Right cardiac atrium (tissue), 5 donors: ENCODE measurements around the gene NDUFS7. TPM values are rescaled to one million over a fixed set of nuclear protein-coding genes. Genes with fewer than 3 reads are reported as not detected.
"Not testable (repeated sequence)": the region's sequence is repeated elsewhere in the genome, so short reads cannot be mapped to it uniquely, and the experiment has no call there.

Experiments
- ATAC-seq, 2 donors: fragments of 200-7000 bp; cut with Tn5 transposase; one replicate each; pipeline versions ENCODE4 v1.8.0 to v1.9.1; 2020; ENCODE audit warnings: moderate library complexity in 2 of 2, mild to moderate bottlenecking in 1 of 2
- DNase-seq, 3 donors: peaks; one replicate each; pipeline ENCODE4 v3.0.0-alpha.2; 2020
- H3K27ac ChIP-seq: one replicate; pipeline ENCODE4 v1.5.1; 2013; ENCODE audit warnings: mild to moderate bottlenecking, low read length, control low read depth, moderate library complexity
- H3K27me3 ChIP-seq: one replicate; pipeline ENCODE4 v1.6.1; 2013; ENCODE audit not compliant: control insufficient read depth, insufficient read depth
- H3K4me1 ChIP-seq: one replicate; pipeline ENCODE4 v1.6.1; 2013; ENCODE audit warnings: low read length; ENCODE audit not compliant: control insufficient read depth, insufficient read depth
- H3K4me3 ChIP-seq: one replicate; pipeline ENCODE4 v1.5.1; 2013; ENCODE audit warnings: low read length, control low read depth
- H3K9me3 ChIP-seq: one replicate; pipeline ENCODE4 v1.6.1; 2013; ENCODE audit warnings: low read length; ENCODE audit not compliant: control insufficient read depth
- WGBS: extraction: QIAGEN DNeasy Blood & Tissue Kit; methylation state at CpG from one replicate; pipeline ENCODE4 v1.1.7; 2013; 5-methylcytosine and 5-hydroxymethylcytosine counted together
- intact Hi-C, 4 donors: fragments of 100-400 bp; cut with DNase I; formaldehyde crosslinking; loops; one replicate each; pipeline versions ENCODE4 v1.11.0 to v1.14.0; 2022 to 2023
- polyA plus RNA-seq: library from polyadenylated mRNA; stranded (reverse); fragments of 200-250 nt; gene quantifications from one replicate; pipeline ENCODE4 v1.2.3, GENCODE V29; 2013
- total RNA-seq, 4 donors: library from RNA; stranded (reverse); fragmentation: NEBNext Ultra II Directional; extraction: Animal tissue kit (Norgen Biotek cat#: 25700); gene quantifications; one replicate each; pipeline ENCODE4 v1.2.1, GENCODE V29; 2021
- donor health status: healthy with polysubstance abuse.
- donor health status: DM: no; HTN: yes; CAD: no.
- donor health status: DM: no; HTN: no; CAD: no.
- donor health status: DM: no; HTN: yes; CAD: no; lungs with severe emphysema.
- donor health status: DM: yes; HTN: yes; CAD: no.

Gene NDUFS7
- total and polyA plus RNA-seq, 5 donors: 209 to 437 (median 281) TPM

DNA sequence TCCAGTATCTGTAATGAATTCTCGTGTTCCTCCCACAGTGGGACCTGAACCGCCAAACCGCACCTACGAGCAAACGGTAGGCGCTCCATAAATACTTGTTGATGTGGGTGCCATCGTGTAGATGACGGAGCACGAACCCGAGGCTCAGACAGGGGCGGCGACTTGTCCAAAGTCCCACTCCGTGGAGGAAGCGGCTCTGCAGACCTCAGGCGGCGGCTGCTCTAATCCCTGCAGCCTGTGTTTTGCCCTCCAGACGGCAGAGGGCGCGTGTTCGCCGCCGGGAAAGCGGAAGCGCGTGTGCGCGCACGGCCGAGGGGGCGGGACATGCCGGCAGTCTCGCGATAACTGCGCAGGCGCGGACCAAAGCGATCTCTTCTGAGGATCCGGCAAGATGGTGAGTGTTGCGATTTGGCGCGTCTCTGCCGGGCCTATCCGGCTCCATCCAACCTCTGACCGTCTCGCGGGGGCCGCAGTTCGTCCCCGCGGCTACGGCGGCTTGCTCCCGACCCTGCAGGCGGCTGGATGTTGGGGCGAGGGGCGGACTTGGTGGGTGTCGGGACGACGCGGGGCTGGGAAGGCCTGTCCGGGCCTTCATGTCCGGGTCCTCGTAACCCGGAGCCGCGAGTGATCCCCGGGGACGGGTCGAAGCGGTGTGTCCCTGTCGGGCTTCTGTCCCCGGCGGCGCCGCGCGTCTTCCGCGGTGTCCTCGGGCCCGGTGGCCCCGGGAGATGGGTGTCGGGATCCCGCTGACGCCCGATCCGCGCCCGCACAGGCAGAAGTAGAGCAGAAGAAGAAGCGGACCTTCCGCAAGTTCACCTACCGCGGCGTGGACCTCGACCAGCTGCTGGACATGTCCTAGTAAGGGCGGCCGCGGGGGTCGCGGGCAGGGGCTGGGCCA lies 54.6 kb downstream of the NDUFS7 start, which contains the start of gene RPS15:
Gene RPS15 (plus strand): TSS at position 362 of the 898 bp plus-strand sequence. CDS start 30 bp downstream, at position 392.
- Histone ChIP-seq H3K27me3 (no peaks in the 10 kb centered on the region), H3K4me1 (no peaks in the 10 kb centered on the region), H3K9me3 (no peaks in the 10 kb centered on the region), H3K4me3 (peak within 1 kb of the TSS; percentile 78), H3K27ac (peak within 1 kb of the TSS; percentile 75)
- intact Hi-C loops: no loop called here
- peak; percentile 95 to 98 (median 98) for DNase-seq
- 1% methylated on average over 100 of the region's 100 CpGs for WGBS
- ATAC-seq: peak; percentile 89 to 90

GRCh38 chr19:1438933-1439354 lies 55.2 kb downstream of the NDUFS7 start:
- Histone ChIP-seq H3K27ac (no peak overlapping the region), H3K9me3 (no peaks in the 10 kb centered on the region), H3K27me3 (no peaks in the 10 kb centered on the region), H3K4me1 (no peaks in the 10 kb centered on the region), H3K4me3 (peak overlapping the region; percentile 78)
- intact Hi-C loops: no loop called here
- whole genome bisulfite sequencing: 2% methylated on average over 26 of the region's 26 CpGs
- DNase-seq (no peak), ATAC-seq (peak in 1 of 2 donors; percentile 1)

DNA sequence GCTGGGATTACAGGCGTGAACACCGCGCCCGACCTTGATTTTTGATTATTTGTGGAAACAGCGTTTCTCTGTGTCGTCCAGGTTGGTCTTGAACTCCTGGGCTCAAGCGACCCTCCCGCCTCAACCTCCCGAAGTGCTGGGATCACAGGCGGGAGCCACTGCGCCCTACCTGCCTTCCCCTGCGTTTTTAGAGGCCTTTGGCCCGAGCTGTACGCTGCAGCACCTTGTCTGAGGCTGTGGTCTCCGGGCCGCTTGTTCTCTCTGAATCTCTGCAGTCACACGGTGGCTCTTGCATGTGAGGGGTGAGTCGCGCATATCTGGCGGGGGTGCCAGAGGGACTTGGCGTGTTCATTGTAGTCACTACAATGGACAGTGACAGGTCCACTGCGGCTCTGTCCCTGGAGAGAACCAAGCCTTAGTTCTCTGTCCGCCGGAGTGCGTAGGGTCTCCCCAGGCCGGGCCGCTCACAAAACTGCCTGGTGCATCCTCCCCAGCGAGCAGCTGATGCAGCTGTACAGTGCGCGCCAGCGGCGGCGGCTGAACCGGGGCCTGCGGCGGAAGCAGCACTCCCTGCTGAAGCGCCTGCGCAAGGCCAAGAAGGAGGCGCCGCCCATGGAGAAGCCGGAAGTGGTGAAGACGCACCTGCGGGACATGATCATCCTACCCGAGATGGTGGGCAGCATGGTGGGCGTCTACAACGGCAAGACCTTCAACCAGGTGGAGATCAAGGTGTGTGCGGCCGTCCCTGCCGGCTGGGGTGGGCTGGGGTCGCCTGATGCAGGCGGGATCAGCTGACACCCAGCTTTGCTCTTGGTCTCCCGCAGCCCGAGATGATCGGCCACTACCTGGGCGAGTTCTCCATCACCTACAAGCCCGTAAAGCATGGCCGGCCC lies 56.1 kb downstream of the NDUFS7 start:
- peak in 2 of 3 donors; percentile 50 to 61 for DNase-seq
- H3K9me3 ChIP-seq, H3K4me1 ChIP-seq, H3K27ac ChIP-seq, ATAC-seq, intact Hi-C loops, H3K27me3 ChIP-seq: not testable (repeated sequence)
- WGBS: 83% methylated on average over 57 of the region's 57 CpGs
- H3K4me3 ChIP-seq: peak overlapping the region; percentile 78

DNA sequence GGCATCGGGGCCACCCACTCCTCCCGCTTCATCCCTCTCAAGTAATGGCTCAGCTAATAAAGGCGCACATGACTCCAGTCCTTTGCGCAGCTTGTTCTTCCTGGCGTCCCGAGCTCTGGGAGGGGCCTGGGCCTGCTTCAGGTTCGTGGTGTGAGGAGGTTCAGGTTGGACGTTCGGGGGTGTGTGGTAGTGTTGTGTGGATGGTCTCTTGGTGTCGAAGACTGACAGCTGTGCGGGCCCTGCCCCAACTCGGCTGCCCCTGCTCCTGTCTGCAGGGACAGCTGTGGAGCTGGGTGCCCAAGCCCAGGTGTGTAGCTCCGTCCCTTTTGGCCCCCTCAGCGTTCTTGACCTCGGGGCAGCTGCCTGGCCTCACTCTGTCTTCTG lies 56.7 kb downstream of the NDUFS7 start:
- intact Hi-C loops: no loop called here
- Histone ChIP-seq H3K27me3 (no peaks in the 10 kb centered on the region), H3K4me1 (no peaks in the 10 kb centered on the region), H3K9me3 (no peaks in the 10 kb centered on the region), H3K27ac (no peak overlapping the region), H3K4me3 (no peak overlapping the region)
- 90% methylated on average over 15 of the region's 15 CpGs for WGBS
- peak in 1 of 3 donors; percentile 56 for DNase-seq
- no peak for ATAC-seq

GRCh38 chr19:1441022-1441426 lies 57.3 kb downstream of the NDUFS7 start:
- intact Hi-C loops: no loop called here
- no peaks in the 10 kb centered on the region for H3K27me3 ChIP-seq
- ATAC-seq (no peak), DNase-seq (peak in 1 of 3 donors; percentile 46)
- no peaks in the 10 kb centered on the region for H3K9me3 ChIP-seq
- no peaks in the 10 kb centered on the region for H3K4me1 ChIP-seq
- H3K4me3 ChIP-seq: no peak overlapping the region
- no peak overlapping the region for H3K27ac ChIP-seq
- WGBS: 91% methylated on average over 9 of the region's 9 CpGs

DNA sequence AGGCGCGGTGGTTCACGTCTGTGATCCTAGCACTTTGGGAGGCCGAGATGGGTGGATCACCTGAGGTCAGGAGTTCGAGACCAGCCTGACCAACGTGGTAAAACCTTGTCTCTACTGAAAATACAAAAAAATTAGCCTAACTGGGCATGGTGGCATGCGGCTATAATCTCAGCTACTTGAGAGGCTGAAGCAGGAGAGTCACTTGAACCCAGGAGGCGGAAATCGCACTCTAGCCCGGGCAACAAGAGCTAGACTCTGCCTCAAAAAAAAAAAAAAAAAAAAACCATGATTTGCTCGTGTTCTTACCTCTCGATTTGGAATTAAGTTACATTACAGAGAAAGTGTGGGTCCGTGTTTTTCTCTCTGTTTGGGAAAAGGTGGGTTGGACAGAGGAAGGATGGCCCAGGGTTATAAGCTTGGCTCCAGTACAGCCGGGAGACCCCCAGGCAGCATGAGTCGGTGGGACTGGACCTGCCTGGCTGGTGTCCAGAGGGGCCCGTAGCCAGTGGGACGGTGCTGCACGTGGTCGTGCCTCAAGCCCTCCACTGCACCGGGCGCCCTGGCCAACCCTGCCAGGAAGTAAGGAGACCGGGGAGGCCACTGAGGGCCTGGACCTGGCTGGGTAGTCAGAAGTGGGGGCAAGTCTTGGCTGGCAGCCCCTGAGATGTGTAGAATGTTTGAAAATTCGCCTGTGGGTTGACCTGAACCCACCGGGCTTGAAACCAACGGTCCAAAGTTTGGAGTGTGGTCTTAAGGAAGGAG lies 58.2 kb downstream of the NDUFS7 start:
- no peaks in the 10 kb centered on the region for H3K9me3 ChIP-seq
- peaks cover 4% of the 10 kb centered on the region for H3K4me1 ChIP-seq
- intact Hi-C loops: no loop called here
- no peak for ATAC-seq
- H3K27me3 ChIP-seq: no peaks in the 10 kb centered on the region
- DNase-seq: peak in 2 of 3 donors; percentile 48 to 58
- H3K4me3 ChIP-seq: no peak overlapping the region
- H3K27ac ChIP-seq: no peak overlapping the region
- 83% methylated on average over 25 of the region's 25 CpGs for WGBS

Other genes with a start within 250 kb of the NDUFS7 start
- 10 to 100 TPM; 18.0 to 44.5 (median 20.5) TPM for gene SBNO2, start 209.6 kb upstream of the NDUFS7 start, total RNA-seq
- 13.4 TPM for gene SBNO2, start 209.6 kb upstream of the NDUFS7 start, polyA plus RNA-seq
- 10 to 100 TPM; 56.9 to 62.0 (median 57.7) TPM for gene STK11, start 178.1 kb upstream of the NDUFS7 start, total RNA-seq
- gene STK11, start 178.1 kb upstream of the NDUFS7 start, polyA plus RNA-seq: 64.5 TPM
- gene CBARP, start 145.9 kb upstream of the NDUFS7 start, total RNA-seq: 1 to 10 TPM in 3 of 4 donors, under 1 TPM in 1; 0.89 to 2.2 (median 1.5) TPM
- gene CBARP, start 145.9 kb upstream of the NDUFS7 start, polyA plus RNA-seq: 0.97 TPM
- gene ATP5F1D, start 142.2 kb upstream of the NDUFS7 start, total RNA-seq: 100 to 1,000 TPM; 490 to 706 (median 622) TPM
- 660 TPM for gene ATP5F1D, start 142.2 kb upstream of the NDUFS7 start, polyA plus RNA-seq
- gene MIDN, start 135.3 kb upstream of the NDUFS7 start, total RNA-seq: 100 to 1,000 TPM in 1 of 4 donors, 10 to 100 TPM in 3; 50.2 to 123 (median 62.4) TPM
- gene MIDN, start 135.3 kb upstream of the NDUFS7 start, polyA plus RNA-seq: 45.6 TPM
- gene CIRBP, start 114.6 kb upstream of the NDUFS7 start, total RNA-seq: 100 to 1,000 TPM; 288 to 417 (median 333) TPM
- gene CIRBP, start 114.6 kb upstream of the NDUFS7 start, polyA plus RNA-seq: 370 TPM
- gene FAM174C, start 108.4 kb upstream of the NDUFS7 start, total RNA-seq: 10 to 100 TPM; 15.9 to 18.1 (median 17.0) TPM
- 25.3 TPM for gene FAM174C, start 108.4 kb upstream of the NDUFS7 start, polyA plus RNA-seq
- gene EFNA2, start 98.0 kb upstream of the NDUFS7 start, total RNA-seq: not detected
- gene EFNA2, start 98.0 kb upstream of the NDUFS7 start, polyA plus RNA-seq: not detected
- 10 to 100 TPM; 49.2 to 76.2 (median 66.4) TPM for gene GAMT, start 17.6 kb downstream of the NDUFS7 start, total RNA-seq
- gene GAMT, start 17.6 kb downstream of the NDUFS7 start, polyA plus RNA-seq: 124 TPM
- gene DAZAP1, start 23.7 kb downstream of the NDUFS7 start, total RNA-seq: 10 to 100 TPM; 78.7 to 92.1 (median 85.0) TPM
- 65.3 TPM for gene DAZAP1, start 23.7 kb downstream of the NDUFS7 start, polyA plus RNA-seq
- gene RPS15, start 54.5 kb downstream of the NDUFS7 start, total RNA-seq: 100 to 1,000 TPM; 635 to 772 (median 696) TPM
- gene RPS15, start 54.5 kb downstream of the NDUFS7 start, polyA plus RNA-seq: 1,857 TPM
- under 1 TPM; 0.45 to 0.88 (median 0.68) TPM for gene APC2, start 66.2 kb downstream of the NDUFS7 start, total RNA-seq
- 0.61 TPM for gene APC2, start 66.2 kb downstream of the NDUFS7 start, polyA plus RNA-seq
- 10 to 100 TPM; 14.4 to 19.2 (median 18.1) TPM for gene C19orf25, start 95.3 kb downstream of the NDUFS7 start, total RNA-seq
- 23.6 TPM for gene C19orf25, start 95.3 kb downstream of the NDUFS7 start, polyA plus RNA-seq
- gene PCSK4, start 106.4 kb downstream of the NDUFS7 start, total RNA-seq: 1 to 10 TPM in 3 of 4 donors, under 1 TPM in 1; 0.33 to 2.4 (median 1.4) TPM
- 1.7 TPM for gene PCSK4, start 106.4 kb downstream of the NDUFS7 start, polyA plus RNA-seq
- gene REEP6, start 107.3 kb downstream of the NDUFS7 start, total RNA-seq: 1 to 10 TPM; 1.1 to 1.8 (median 1.4) TPM
- 7.5 TPM for gene REEP6, start 107.3 kb downstream of the NDUFS7 start, polyA plus RNA-seq
- 10 to 100 TPM; 13.6 to 23.7 (median 19.7) TPM for gene ADAMTSL5, start 129.1 kb downstream of the NDUFS7 start, total RNA-seq
- gene ADAMTSL5, start 129.1 kb downstream of the NDUFS7 start, polyA plus RNA-seq: 10.9 TPM
- not detected for gene PLK5, start 140.2 kb downstream of the NDUFS7 start, total RNA-seq
- gene PLK5, start 140.2 kb downstream of the NDUFS7 start, polyA plus RNA-seq: 0.11 TPM
- gene MEX3D, start 184.4 kb downstream of the NDUFS7 start, total RNA-seq: 10 to 100 TPM in 3 of 4 donors, 1 to 10 TPM in 1; 9.5 to 12.4 (median 11.7) TPM
- 4.4 TPM for gene MEX3D, start 184.4 kb downstream of the NDUFS7 start, polyA plus RNA-seq
- gene MBD3, start 209.0 kb downstream of the NDUFS7 start, total RNA-seq: 10 to 100 TPM; 45.8 to 63.0 (median 58.9) TPM
- 96.2 TPM for gene MBD3, start 209.0 kb downstream of the NDUFS7 start, polyA plus RNA-seq
- 100 to 1,000 TPM; 639 to 958 (median 854) TPM for gene UQCR11, start 221.6 kb downstream of the NDUFS7 start, total RNA-seq
- 472 TPM for gene UQCR11, start 221.6 kb downstream of the NDUFS7 start, polyA plus RNA-seq